Activated T-cell treated with anti-CD3 and anti-CD28 coated beads for 48 hours (primary cell): Measurements from ENCODE around the gene PLA2G2D.
A peak's percentile ranks its signal among the peaks of the same experiment; 100 is the strongest.

Source experiments
- DNase-seq: peaks from one replicate; pipeline ENCODE4 v3.0.0-alpha.2; 2020; ENCODE audit warnings: low read depth

PLA2G2D gene

GRCh38 chr1:20119347-20119746 lies at the start of gene PLA2G2D:
Gene PLA2G2D, minus strand, starts transcription at chr1:20119536. Its CDS starts 38 bp downstream, at chr1:20119498.
- DNase-seq, result no peak

GRCh38 chr1:20168564-20169491 lies 49.5 kb upstream of the PLA2G2D start:
- DNase-seq, result no peak

- DNase-seq, result no peak
Measured at GRCh38 chr1:20167126-20167525, 47.8 kb upstream of the PLA2G2D start.

- no peak for DNase-seq
Measured at GRCh38 chr1:20166051-20166450, 46.7 kb upstream of the PLA2G2D start.

GRCh38 chr1:20165522-20165951 lies 46.2 kb upstream of the PLA2G2D start:
- no peak for DNase-seq

- DNase-seq, result no peak
Measured at GRCh38 chr1:20164694-20165202, 45.4 kb upstream of the PLA2G2D start.

- no peak for DNase-seq
Measured at GRCh38 chr1:20160034-20160433, 40.7 kb upstream of the PLA2G2D start.

GRCh38 chr1:20158358-20159070 lies 39.2 kb upstream of the PLA2G2D start:
- DNase-seq, result no peak

- no peak for DNase-seq
Measured at GRCh38 chr1:20154301-20154831, 35.0 kb upstream of the PLA2G2D start.

- DNase-seq, result no peak
Measured at GRCh38 chr1:20153000-20153418, 33.7 kb upstream of the PLA2G2D start.

- no peak for DNase-seq
Measured at GRCh38 chr1:20152599-20152930, 33.2 kb upstream of the PLA2G2D start.

- peak; percentile 63 for DNase-seq
Measured at GRCh38 chr1:20151906-20152598, 32.7 kb upstream of the PLA2G2D start.

- DNase-seq, result no peak
Measured at GRCh38 chr1:20150969-20151368, 31.6 kb upstream of the PLA2G2D start.

GRCh38 chr1:20150326-20150705 lies 31.0 kb upstream of the PLA2G2D start:
- DNase-seq, result no peak

- no peak for DNase-seq
Measured at GRCh38 chr1:20149601-20150325, 30.4 kb upstream of the PLA2G2D start.

- DNase-seq, result no peak
Measured at GRCh38 chr1:20148571-20149500, 29.5 kb upstream of the PLA2G2D start.

- DNase-seq, result no peak
Measured at GRCh38 chr1:20147846-20148570, 28.7 kb upstream of the PLA2G2D start.

- no peak for DNase-seq
Measured at GRCh38 chr1:20143734-20144565, 24.6 kb upstream of the PLA2G2D start.

- no peak for DNase-seq
Measured at GRCh38 chr1:20143318-20143717, 24.0 kb upstream of the PLA2G2D start.
